GM18526 (cell line): Measurements from ENCODE around the gene LRP5.

ENCODE experiments used
- POLR2A ChIP-seq: IDR thresholded peaks from 3 replicates; pipeline ENCODE4 v1.6.1; 2011; ENCODE audit not compliant: insufficient read length; ENCODE audit errors: extremely low read depth

The LRP5 gene

GRCh38 chr11:68468217-68468828 is 155.9 kb downstream of the LRP5 start:
- TF ChIP-seq POLR2A = no peak

- TF ChIP-seq POLR2A = no peak
These were observed 156.7 kb downstream of the LRP5 start for GRCh38 chr11:68469122-68469521.

- TF ChIP-seq POLR2A = no peak
These were observed 157.3 kb downstream of the LRP5 start for GRCh38 chr11:68469642-68470041.

- TF ChIP-seq POLR2A = no peak
These were observed 158.0 kb downstream of the LRP5 start for GRCh38 chr11:68470304-68470811.

GRCh38 chr11:68471360-68472340 is 159.3 kb downstream of the LRP5 start:
- no peak for TF ChIP-seq POLR2A

GRCh38 chr11:68472778-68473177 is 160.4 kb downstream of the LRP5 start:
- no peak for TF ChIP-seq POLR2A

- TF ChIP-seq POLR2A = no peak
These were observed 161.3 kb downstream of the LRP5 start for GRCh38 chr11:68473693-68474092.

- no peak for TF ChIP-seq POLR2A
These were observed 167.0 kb downstream of the LRP5 start for GRCh38 chr11:68479390-68479789.

GRCh38 chr11:68480193-68480592 is 167.8 kb downstream of the LRP5 start:
- TF ChIP-seq POLR2A = no peak

GRCh38 chr11:68480852-68481510 is 168.6 kb downstream of the LRP5 start:
- TF ChIP-seq POLR2A = no peak

- TF ChIP-seq POLR2A = no peak
These were observed 169.3 kb downstream of the LRP5 start for GRCh38 chr11:68481579-68482240.

GRCh38 chr11:68488623-68489022 is 176.2 kb downstream of the LRP5 start:
- no peak for TF ChIP-seq POLR2A

GRCh38 chr11:68495220-68495729 is 182.9 kb downstream of the LRP5 start:
- TF ChIP-seq POLR2A = no peak

GRCh38 chr11:68495872-68496271 is 183.5 kb downstream of the LRP5 start:
- no peak for TF ChIP-seq POLR2A

- TF ChIP-seq POLR2A = no peak
These were observed 185.4 kb downstream of the LRP5 start for GRCh38 chr11:68497761-68498160.
